Kidney (tissue), 14 donors: ENCODE measurements around the gene DGLUCY. TPM values are rescaled to one million over a fixed set of nuclear protein-coding genes. Genes with fewer than 3 reads are reported as not detected.

ENCODE experiments used
- DNase-seq, 5 donors: peaks; one replicate each; pipeline ENCODE4 v3.0.0-alpha.2; 2013 to 2020
- FAIRE-seq: peaks from 2 replicates; lab custom pipeline; 2012; peaks lifted over from hg19 to GRCh38; lab: Jason Lieb, UNC
- H3K27ac ChIP-seq, 2 donors: one replicate each; pipeline ENCODE4 v1.7.0; 2013; ENCODE audit warnings: low read depth in 2 of 2, low read length in 2 of 2, inconsistent platforms in 1 of 2
- H3K27me3 ChIP-seq: one replicate; pipeline ENCODE4 v1.7.1; 2013; ENCODE audit warnings: low read length, inconsistent platforms; ENCODE audit not compliant: control insufficient read depth, insufficient read depth
- H3K36me3 ChIP-seq, 3 donors: one replicate each; pipeline versions ENCODE4 v1.7.0 to v1.7.1; 2013; ENCODE audit warnings: low read length in 3 of 3, control low read depth in 1 of 3, inconsistent platforms in 1 of 3; ENCODE audit not compliant: insufficient read depth in 3 of 3, control insufficient read depth in 2 of 3
- H3K4me1 ChIP-seq, 3 donors: one replicate each; pipeline versions ENCODE4 v1.7.0 to v1.7.1; 2013; ENCODE audit warnings: low read length in 3 of 3, inconsistent platforms in 1 of 3, low read depth in 1 of 3; ENCODE audit not compliant: control insufficient read depth in 2 of 3, insufficient read depth in 2 of 3
- H3K4me3 ChIP-seq, 3 donors: one replicate each; pipeline versions ENCODE4 v1.7.0 to v1.8.1; 2013; ENCODE audit warnings: low read length in 3 of 3, control low read depth in 1 of 3, inconsistent platforms in 1 of 3
- H3K9ac ChIP-seq, 3 donors: one replicate each; pipeline versions ENCODE4 v1.7.0 to v1.7.1; 2013; ENCODE audit warnings: low read length in 3 of 3, control low read depth in 1 of 3, inconsistent platforms in 1 of 3
- H3K9me3 ChIP-seq, 3 donors: one replicate each; pipeline versions ENCODE4 v1.7.0 to v1.7.1; 2013; ENCODE audit warnings: low read length in 3 of 3, control low read depth in 1 of 3, inconsistent platforms in 1 of 3; ENCODE audit not compliant: control insufficient read depth in 2 of 3, insufficient read depth in 1 of 3
- CTCF ChIP-seq: IDR thresholded peaks from 3 replicates; pipeline ENCODE4 v1.5.1; 2012; ENCODE audit warnings: mild to moderate bottlenecking, moderate library complexity, borderline replicate concordance; ENCODE audit not compliant: insufficient read depth; ENCODE audit errors: extremely low read depth
- intact Hi-C: fragments of 100-400 bp; cut with DNase I; formaldehyde crosslinking; loops from one replicate; pipeline ENCODE4 v1.11.1; 2022
- polyA plus RNA-seq: library from polyadenylated mRNA; stranded (reverse); fragments of 350-450 nt; fragmentation: Illumina TruSeq; extraction: RNeasy Lipid Tissue Mini Kit (QIAGEN cat#74804); gene quantifications from one replicate; pipeline ENCODE4 v1.2.3, GENCODE V29; 2014; ENCODE audit warnings: low read depth, low replicate concordance; ENCODE audit not compliant: insufficient read depth
- total RNA-seq: library from RNA; stranded (reverse); fragmentation: NEBNext Ultra II Directional; extraction: Animal tissue kit (Norgen Biotek cat#: 25700); gene quantifications from one replicate; pipeline ENCODE4 v1.2.1, GENCODE V29; 2021
- donor health status: control.
- donor health status: control.
- donor health status: control.
- donor health status: control.
- donor health status: control.
- donor health status: DM: yes; HTN: yes; CAD: no.
- donor health status: Normal renal cell carcinoma (clear cell type).

DGLUCY gene
- total and polyA plus RNA-seq, 2 donors from 2014 or later = 79.7 to 83.4 TPM

- TF ChIP-seq CTCF = no peak
- Histone ChIP-seq H3K4me3 (no peak overlapping the region), H3K36me3 (no peaks in the 10 kb centered on the region), H3K9ac (no peak overlapping the region), H3K27ac (no peak overlapping the region), H3K9me3 (peaks cover 0 to under 1% (median 0%) of the 10 kb centered on the region in 3 donors), H3K27me3 (no peaks in the 10 kb centered on the region), H3K4me1 (peaks cover 0 to 2% (median 0%) of the 10 kb centered on the region in 3 donors)
- FAIRE-seq = no peak
- intact Hi-C loops = no loop called here
- no peak for DNase-seq
Measured at GRCh38 chr14:91235841-91236240, 122.0 kb downstream of the DGLUCY start.

GRCh38 chr14:91237219-91237618 lies 123.3 kb downstream of the DGLUCY start:
- no peak for DNase-seq
- intact Hi-C loops = no loop called here
- no peaks in the 10 kb centered on the region for H3K4me1 ChIP-seq
- no peak overlapping the region for H3K27ac ChIP-seq
- H3K9me3 ChIP-seq = no peaks in the 10 kb centered on the region
- TF ChIP-seq CTCF = no peak
- H3K4me3 ChIP-seq = no peak overlapping the region
- no peaks in the 10 kb centered on the region for H3K27me3 ChIP-seq
- no peak overlapping the region for H3K9ac ChIP-seq
- no peaks in the 10 kb centered on the region for H3K36me3 ChIP-seq
- no peak for FAIRE-seq

GRCh38 chr14:91238085-91238484 lies 124.2 kb downstream of the DGLUCY start:
- TF ChIP-seq CTCF = no peak
- intact Hi-C loops = no loop called here
- Histone ChIP-seq H3K4me3 (no peak overlapping the region), H3K9me3 (no peaks in the 10 kb centered on the region), H3K36me3 (no peaks in the 10 kb centered on the region), H3K9ac (no peak overlapping the region), H3K4me1 (no peaks in the 10 kb centered on the region), H3K27me3 (no peaks in the 10 kb centered on the region), H3K27ac (no peak overlapping the region)
- FAIRE-seq (no peak), DNase-seq (no peak)

- intact Hi-C loops = no loop called here
- no peaks in the 10 kb centered on the region for H3K9me3 ChIP-seq
- H3K27ac ChIP-seq = no peak overlapping the region
- FAIRE-seq (no peak), DNase-seq (no peak)
- H3K9ac ChIP-seq = no peak overlapping the region
- no peaks in the 10 kb centered on the region for H3K4me1 ChIP-seq
- H3K27me3 ChIP-seq = no peaks in the 10 kb centered on the region
- TF ChIP-seq CTCF = no peak
- H3K4me3 ChIP-seq = no peak overlapping the region
- no peaks in the 10 kb centered on the region for H3K36me3 ChIP-seq
Measured at GRCh38 chr14:91238661-91239060, 124.8 kb downstream of the DGLUCY start.
